GM13976 (cell line): ENCODE data around the gene UGP2.
A peak's percentile ranks its signal among the peaks of the same experiment; 100 is the strongest.

Experiments
- DNase-seq: peaks from one replicate; pipeline ENCODE4 v3.0.0; 2012; ENCODE audit warnings: low spot score
- CTCF ChIP-seq: IDR thresholded peaks from 2 replicates; pipeline ENCODE4 v1.5.1; 2012; ENCODE audit warnings: borderline replicate concordance, mild to moderate bottlenecking; ENCODE audit not compliant: insufficient read depth; ENCODE audit errors: extremely low read depth, missing control alignments, control extremely low read depth
- in situ Hi-C: fragments of 300-500 bp; cut with MboI; formaldehyde crosslinking; loops from one replicate; pipeline ENCODE4 v1.12.0; 2022; ENCODE audit warnings: low sequenced_read_pairs, mixed read lengths, inconsistent platforms; ENCODE audit not compliant: unreplicated experiment

UGP2 gene

GRCh38 chr2:63851691-63852311, 10.1 kb downstream of the UGP2 start:
- DNase-seq = no peak
- TF ChIP-seq CTCF = no peak
- in situ Hi-C loops = loop anchor here (10.0 kb wide), 1 partner anchor 157 kb away; no protein-coding TSS in a partner anchor

GRCh38 chr2:63853527-63854310, 12.0 kb downstream of the UGP2 start:
- DNase-seq = no peak
- no peak for TF ChIP-seq CTCF
- in situ Hi-C loops = loop anchor here (10.0 kb wide), 1 partner anchor 159 kb away; no protein-coding TSS in a partner anchor

- in situ Hi-C loops = loop anchor here (10.0 kb wide), 1 partner anchor 161 kb away; no protein-coding TSS in a partner anchor
These were observed 14.0 kb downstream of the UGP2 start for GRCh38 chr2:63855418-63856302.

GRCh38 chr2:63856303-63856603, 14.6 kb downstream of the UGP2 start:
- DNase-seq = no peak
- no peak for TF ChIP-seq CTCF
- in situ Hi-C loops = loop anchor here (10.0 kb wide), 1 partner anchor 161 kb away; no protein-coding TSS in a partner anchor

More at GRCh38 chr2:63855418-63856302, 14.0 kb downstream of the UGP2 start:
- no peak for TF ChIP-seq CTCF
- DNase-seq = no peak

- DNase-seq = no peak
- no peak for TF ChIP-seq CTCF
- in situ Hi-C loops = loop anchor here (10.0 kb wide), 1 partner anchor 163 kb away; no protein-coding TSS in a partner anchor
These were observed 16.6 kb downstream of the UGP2 start for GRCh38 chr2:63858291-63858690.

- in situ Hi-C loops = no loop called here
- no peak for TF ChIP-seq CTCF
- DNase-seq = peak; percentile 25
These were observed 19.6 kb downstream of the UGP2 start for GRCh38 chr2:63861220-63861822.
